SK-N-SH treated with all-trans-retinoic acid at 6 μM for 48 hours (cell line): Measurements from ENCODE around the gene R3HDM1.

Experiments
- ATAC-seq: fragments of 200-7000 bp; cut with Tn5 transposase; 3 replicates; pipeline ENCODE4 v1.9.1; 2020; ENCODE audit warnings: mild to moderate bottlenecking, moderate library complexity
- ARNTL ChIP-seq: fragments of 450-650 bp; formaldehyde crosslinking; IDR thresholded peaks from 2 replicates; pipeline ENCODE4 v1.5.0; 2020; ENCODE audit warnings: low read depth, mild to moderate bottlenecking, moderate library complexity, borderline replicate concordance
- BACH2 ChIP-seq: fragments of 250-450 bp; sonication (Bioruptor Pico); IDR thresholded peaks from 2 replicates; pipeline ENCODE4 v1.9.0; 2021; ENCODE audit warnings: mild to moderate bottlenecking, borderline replicate concordance
- CREB5 ChIP-seq: fragments of 250-450 bp; sonication (Bioruptor Pico); IDR thresholded peaks from 2 replicates; pipeline ENCODE4 v1.5.1; 2020; ENCODE audit warnings: low read depth, mild to moderate bottlenecking, moderate library complexity
- CSDC2 ChIP-seq: fragments of 250-450 bp; sonication (Bioruptor Pico); IDR thresholded peaks from 2 replicates; pipeline ENCODE4 v1.5.0; 2020; ENCODE audit warnings: mild to moderate bottlenecking, moderate library complexity
- CSRNP3 ChIP-seq: fragments of 250-450 bp; sonication (Bioruptor Pico); IDR thresholded peaks from 2 replicates; pipeline ENCODE4 v1.5.1; 2021; ENCODE audit warnings: mild to moderate bottlenecking, moderate library complexity
- ESRRG ChIP-seq: fragments of 250-450 bp; sonication (Bioruptor Pico); IDR thresholded peaks from 2 replicates; pipeline ENCODE4 v1.6.1; 2021; ENCODE audit warnings: mild to moderate bottlenecking
- GLIS3 ChIP-seq: fragments of 250-450 bp; sonication (Bioruptor Pico); IDR thresholded peaks from 2 replicates; pipeline ENCODE4 v1.5.0; 2020; ENCODE audit warnings: mild to moderate bottlenecking, moderate library complexity
- ISL1 ChIP-seq: fragments of 250-450 bp; sonication (Bioruptor Pico); IDR thresholded peaks from 2 replicates; pipeline ENCODE4 v2.1.2; 2022; ENCODE audit warnings: mild to moderate bottlenecking, moderate library complexity
- OSR1 ChIP-seq: fragments of 250-450 bp; sonication (Bioruptor Pico); IDR thresholded peaks from 2 replicates; pipeline ENCODE4 v1.8.0; 2022; ENCODE audit warnings: moderate library complexity, mild to moderate bottlenecking, inconsistent platforms
- PATZ1 ChIP-seq: fragments of 250-450 bp; sonication (Bioruptor Pico); IDR thresholded peaks from 2 replicates; pipeline ENCODE4 v1.8.0; 2020; ENCODE audit warnings: mild to moderate bottlenecking, moderate library complexity, borderline replicate concordance
- POU6F1 ChIP-seq: fragments of 250-450 bp; sonication (Bioruptor Pico); IDR thresholded peaks from 2 replicates; pipeline ENCODE4 v1.8.0; 2021; ENCODE audit warnings: low read depth, mild to moderate bottlenecking, moderate library complexity, borderline replicate concordance
- PPARA ChIP-seq: fragments of 250-450 bp; sonication (Bioruptor Pico); IDR thresholded peaks from 2 replicates; pipeline ENCODE4 v1.5.0; 2020; ENCODE audit warnings: mild to moderate bottlenecking, borderline replicate concordance
- RARB ChIP-seq: fragments of 250-450 bp; sonication (Bioruptor Pico); IDR thresholded peaks from 2 replicates; pipeline ENCODE4 v1.8.0; 2021; ENCODE audit warnings: mild to moderate bottlenecking, moderate library complexity
- TCF4 ChIP-seq: fragments of 250-450 bp; sonication (Bioruptor Pico); IDR thresholded peaks from 2 replicates; pipeline ENCODE4 v1.8.0; 2021; ENCODE audit warnings: mild to moderate bottlenecking, moderate library complexity, borderline replicate concordance
- TOX ChIP-seq: fragments of 250-450 bp; sonication (Bioruptor Pico); IDR thresholded peaks from 2 replicates; pipeline ENCODE4 v1.8.0; 2021; ENCODE audit warnings: mild to moderate bottlenecking, moderate library complexity, borderline replicate concordance
- TSHZ2 ChIP-seq: fragments of 250-450 bp; sonication (Bioruptor Pico); IDR thresholded peaks from 2 replicates; pipeline ENCODE4 v1.5.0; 2020; ENCODE audit warnings: mild to moderate bottlenecking, moderate library complexity
- ZC3H10 ChIP-seq: fragments of 250-450 bp; sonication (Bioruptor Pico); IDR thresholded peaks from 2 replicates; pipeline ENCODE4 v1.5.1; 2021; ENCODE audit warnings: mild to moderate bottlenecking, moderate library complexity
- ZFP3 ChIP-seq: fragments of 250-450 bp; sonication (Bioruptor Pico); IDR thresholded peaks from 2 replicates; pipeline ENCODE4 v1.5.0; 2020; ENCODE audit warnings: mild to moderate bottlenecking, moderate library complexity
- ZFP30 ChIP-seq: fragments of 450-650 bp; formaldehyde crosslinking; IDR thresholded peaks from 2 replicates; pipeline ENCODE4 v1.5.0; 2022; ENCODE audit warnings: mild to moderate bottlenecking, moderate library complexity
- ZNF565 ChIP-seq: fragments of 450-650 bp; formaldehyde crosslinking; conservative IDR thresholded peaks from 2 replicates; pipeline ENCODE4 v1.5.0; 2020; ENCODE audit warnings: low read depth, mild to moderate bottlenecking, moderate library complexity
- ZNF70 ChIP-seq: fragments of 450-650 bp; formaldehyde crosslinking; IDR thresholded peaks from 2 replicates; pipeline ENCODE4 v1.5.0; 2020; ENCODE audit warnings: mild to moderate bottlenecking, moderate library complexity
- ZNF8 ChIP-seq: fragments of 450-650 bp; formaldehyde crosslinking; IDR thresholded peaks from 2 replicates; pipeline ENCODE4 v1.5.0; 2020; ENCODE audit warnings: mild to moderate bottlenecking, moderate library complexity

R3HDM1 gene

GRCh38 chr2:135756692-135757091, 225.4 kb downstream of the R3HDM1 start:
- TF ChIP-seq ARNTL (CRISPR knock-in tag) = no peak
- TF ChIP-seq ZNF70 = no peak
- no peak for TF ChIP-seq ZC3H10 (CRISPR knock-in tag)
- TF ChIP-seq OSR1 = no peak
- no peak for TF ChIP-seq POU6F1 (CRISPR knock-in tag)
- no peak for TF ChIP-seq ISL1 (CRISPR knock-in tag)
- TF ChIP-seq ZFP30 = no peak
- no peak for TF ChIP-seq ESRRG (CRISPR knock-in tag)
- no peak for TF ChIP-seq RARB (CRISPR knock-in tag)
- ATAC-seq = no peak

GRCh38 chr2:135762022-135762421, 230.7 kb downstream of the R3HDM1 start:
- peak; percentile 40; the same call in 1 of the 3 replicates for ATAC-seq
- TF ChIP-seq ZC3H10 (CRISPR knock-in tag) (no peak), CSDC2 (CRISPR knock-in tag) (no peak), CREB5 (no peak), ARNTL (CRISPR knock-in tag) (no peak), BACH2 (CRISPR knock-in tag) (no peak), ESRRG (CRISPR knock-in tag) (no peak), TSHZ2 (no peak), GLIS3 (no peak), PPARA (CRISPR knock-in tag) (no peak), RARB (CRISPR knock-in tag) (no peak), ZNF565 (CRISPR knock-in tag) (no peak), ZFP30 (no peak), OSR1 (no peak), ZNF8 (CRISPR knock-in tag) (no peak), ISL1 (CRISPR knock-in tag) (no peak), POU6F1 (CRISPR knock-in tag) (no peak), CSRNP3 (no peak), ZFP3 (CRISPR knock-in tag) (no peak), PATZ1 (no peak)
- TF ChIP-seq, all 23 proteins: peak for 0

GRCh38 chr2:135762530-135762929, 231.2 kb downstream of the R3HDM1 start:
- no peak for ATAC-seq
- no peak for TF ChIP-seq RARB (CRISPR knock-in tag)
- TF ChIP-seq TOX (CRISPR knock-in tag) = no peak
- no peak for TF ChIP-seq ZFP3 (CRISPR knock-in tag)
- TF ChIP-seq ZNF565 (CRISPR knock-in tag) = no peak
- TF ChIP-seq ESRRG (CRISPR knock-in tag) = no peak
- no peak for TF ChIP-seq CREB5
- no peak for TF ChIP-seq ZNF8 (CRISPR knock-in tag)
- no peak for TF ChIP-seq TSHZ2
- no peak for TF ChIP-seq ISL1 (CRISPR knock-in tag)
- TF ChIP-seq TCF4 (CRISPR knock-in tag) = no peak
